Left renal pelvis (tissue), 4 donors: ENCODE measurements around the gene EXPH5. TPM values are rescaled to one million over a fixed set of nuclear protein-coding genes. Genes with fewer than 3 reads are reported as not detected.
A peak's percentile ranks its signal among the peaks of the same experiment; 100 is the strongest.
"Not testable (repeated sequence)": the region's sequence is repeated elsewhere in the genome, so short reads cannot be mapped to it uniquely, and the experiment has no call there.

Experiments
- DNase-seq, 4 donors: peaks; one replicate each; pipeline ENCODE4 v3.0.0-alpha.2; 2013; ENCODE audit warnings: low read depth in 4 of 4, low spot score in 3 of 4
- polyA plus RNA-seq, 4 donors: library from polyadenylated mRNA; unstranded; fragments of 120-200 nt; gene quantifications; one replicate each; pipeline ENCODE4 v1.2.1, GENCODE V29; 2013; ENCODE audit not compliant: insufficient read length in 4 of 4

The EXPH5 gene
- polyA plus RNA-seq, 4 donors, result 0.72 to 5.0 (median 3.8) TPM

DNA sequence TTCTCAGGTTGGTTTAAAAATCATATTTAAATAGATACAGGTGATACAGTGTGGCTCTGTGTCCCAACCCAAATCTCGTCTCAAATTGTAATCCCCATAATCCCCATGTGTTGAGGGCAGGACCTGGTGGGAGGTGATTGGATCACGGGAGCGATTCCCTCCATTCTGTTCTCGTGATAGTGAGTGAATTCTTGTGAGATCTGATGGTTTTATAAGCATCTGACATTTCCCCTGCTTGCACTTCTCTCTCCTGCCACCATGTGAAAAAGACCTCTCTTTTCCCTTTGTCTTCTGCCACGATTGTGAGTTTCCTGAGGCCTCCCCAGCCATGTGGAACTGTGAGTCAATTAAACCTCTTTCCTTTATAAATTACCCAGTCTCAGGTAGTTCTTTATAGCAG is 9.2 kb upstream of the EXPH5 start:
- DNase-seq, result not testable (repeated sequence)

DNA sequence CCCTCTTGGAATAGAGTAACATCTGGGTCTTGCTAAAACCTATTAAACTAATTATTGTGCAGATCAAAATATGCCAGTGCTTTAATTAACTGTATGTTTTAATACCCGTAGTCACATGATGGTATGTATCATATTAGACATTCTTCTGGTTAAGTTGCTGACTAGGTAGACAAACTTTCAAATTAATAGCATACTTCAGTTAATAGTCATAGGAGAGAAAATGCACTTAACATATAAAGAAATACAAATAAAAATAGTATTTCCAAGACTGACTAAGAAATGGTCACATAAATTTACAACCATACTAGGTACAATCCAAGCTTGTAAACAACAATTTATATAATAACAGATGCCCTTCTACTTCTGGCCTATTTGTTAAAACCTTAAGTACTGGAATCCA is 7.6 kb upstream of the EXPH5 start:
- no peak for DNase-seq

DNA sequence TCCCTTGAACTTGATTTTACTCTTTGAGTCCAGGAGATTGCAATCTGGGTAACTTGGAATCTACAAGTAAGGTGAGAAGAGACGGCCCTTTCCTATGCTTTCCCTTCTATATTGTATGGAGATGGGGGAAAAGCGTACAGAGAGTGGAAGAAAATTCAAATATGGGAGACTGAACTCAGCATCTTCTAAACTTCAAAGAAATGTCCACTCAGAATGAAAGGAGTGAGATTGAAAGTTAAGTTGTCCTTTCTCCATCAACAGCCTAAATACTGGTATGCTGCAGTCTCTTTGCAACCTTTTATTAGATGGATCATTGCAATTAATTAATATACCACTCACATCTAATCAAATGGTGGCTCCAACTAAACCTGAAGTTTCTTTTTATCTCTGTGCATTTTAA is 6.4 kb upstream of the EXPH5 start:
- no peak for DNase-seq

GRCh38 chr11:108597736-108598355 is 4.3 kb upstream of the EXPH5 start:
- no peak for DNase-seq

- DNase-seq, result no peak
These were observed 3.1 kb upstream of the EXPH5 start for GRCh38 chr11:108596701-108597100.

DNA sequence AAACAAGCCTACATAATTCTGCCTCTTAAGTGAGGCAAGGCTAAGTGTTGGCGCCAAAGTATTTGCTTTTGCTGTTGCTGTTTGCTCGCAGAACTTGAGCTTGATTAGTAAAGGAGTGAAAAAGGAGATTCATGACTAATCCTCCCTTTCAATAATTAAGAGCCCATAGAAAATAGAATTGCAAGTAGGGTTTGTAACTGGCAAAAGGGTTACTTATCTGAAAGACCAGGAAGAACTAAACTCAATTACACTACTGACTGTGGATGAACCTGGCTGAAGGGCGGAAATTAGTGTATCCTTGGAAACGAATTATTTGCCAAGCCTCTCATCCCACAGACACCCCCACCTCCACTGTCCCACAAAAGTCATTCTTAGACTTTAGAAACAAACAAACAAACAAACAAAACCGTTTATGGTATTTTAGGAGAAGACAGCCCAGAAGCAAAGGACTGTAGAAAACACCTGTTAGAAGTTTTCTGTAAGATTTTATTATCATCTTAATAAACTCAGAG is 411 bp upstream of the EXPH5 start:
- DNase-seq, result no peak

- DNase-seq, result peak in 1 of 4 donors; percentile 24
These were observed 866 bp downstream of the EXPH5 start for GRCh38 chr11:108592591-108593213.

GRCh38 chr11:108591893-108592292 is 1.7 kb downstream of the EXPH5 start:
- DNase-seq, result no peak

DNA sequence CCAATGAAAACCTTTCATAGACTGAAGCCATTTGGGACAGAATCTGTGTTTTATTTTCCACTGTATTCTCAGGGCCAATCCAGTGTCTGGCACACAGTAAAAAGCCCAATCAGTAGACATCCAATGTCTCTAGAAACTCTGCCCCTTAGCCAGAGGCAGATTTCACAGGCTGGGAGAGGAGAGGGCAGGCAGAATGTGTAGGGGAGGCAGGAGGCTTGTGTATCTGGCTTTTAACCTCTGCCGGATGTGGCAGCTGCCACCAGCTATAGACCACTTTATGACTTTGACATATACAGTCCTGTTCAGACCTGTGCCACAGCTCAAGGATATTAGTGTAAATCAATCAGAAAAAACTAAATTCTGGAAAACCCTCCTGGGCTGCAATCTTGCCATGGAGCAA is 4.4 kb downstream of the EXPH5 start:
- no peak for DNase-seq

DNA sequence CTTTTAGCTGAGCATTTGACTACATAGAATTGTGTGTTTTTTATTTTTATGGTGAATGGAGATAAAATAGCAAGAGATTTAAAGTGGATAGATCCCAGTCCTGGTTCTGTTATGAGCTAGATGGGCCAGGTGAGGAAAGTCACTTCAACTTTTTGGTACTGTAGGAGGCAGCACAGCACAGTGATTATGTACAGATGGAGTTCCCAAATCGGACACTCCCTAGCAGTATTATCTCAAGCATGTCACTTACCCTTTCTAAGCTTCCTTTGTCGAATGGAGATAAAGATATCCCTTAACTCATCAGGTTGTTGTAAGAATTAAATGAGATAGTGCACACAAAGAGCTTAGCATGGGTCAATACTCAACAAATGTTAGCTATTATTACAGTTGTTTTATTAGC is 5.3 kb downstream of the EXPH5 start:
- DNase-seq, result no peak

DNA sequence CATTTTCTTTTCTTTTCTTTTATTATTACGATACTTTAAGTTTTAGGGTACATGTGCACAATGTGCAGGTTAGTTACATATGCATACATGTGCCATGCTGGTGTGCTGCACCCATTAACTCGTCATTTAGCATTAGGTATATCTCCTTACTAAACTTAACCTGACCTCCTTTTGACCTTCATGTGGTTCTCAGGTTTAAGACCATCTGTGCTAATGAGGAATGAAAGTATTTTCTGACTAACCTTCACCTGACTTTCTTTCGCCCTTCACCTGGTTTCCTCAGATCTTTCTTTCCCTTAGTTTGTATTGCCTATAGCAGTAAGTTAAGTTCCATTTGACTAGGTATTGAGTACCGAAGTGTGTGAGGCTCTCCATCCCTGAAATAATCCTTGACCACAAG is 6.5 kb downstream of the EXPH5 start:
- DNase-seq, result no peak

DNA sequence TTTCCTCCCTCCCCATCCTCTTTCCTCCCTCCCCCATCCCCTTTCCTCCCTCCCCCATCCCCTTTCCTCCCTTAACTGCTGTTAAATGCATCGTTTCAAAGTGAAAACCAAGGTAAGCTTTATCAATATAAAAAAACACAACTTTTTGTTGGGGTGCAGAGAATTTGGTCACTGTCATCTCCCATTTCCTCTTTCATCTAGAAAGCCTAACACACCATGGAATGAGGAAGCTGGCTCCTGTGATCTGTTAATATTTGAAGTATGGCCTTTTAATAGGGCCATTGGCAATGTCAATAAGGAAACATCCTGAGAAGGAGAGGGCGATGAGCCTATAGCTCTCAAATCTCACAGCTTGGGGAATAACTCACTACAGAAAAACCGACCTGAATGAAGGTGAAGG is 7.0 kb downstream of the EXPH5 start:
- DNase-seq, result no peak

DNA sequence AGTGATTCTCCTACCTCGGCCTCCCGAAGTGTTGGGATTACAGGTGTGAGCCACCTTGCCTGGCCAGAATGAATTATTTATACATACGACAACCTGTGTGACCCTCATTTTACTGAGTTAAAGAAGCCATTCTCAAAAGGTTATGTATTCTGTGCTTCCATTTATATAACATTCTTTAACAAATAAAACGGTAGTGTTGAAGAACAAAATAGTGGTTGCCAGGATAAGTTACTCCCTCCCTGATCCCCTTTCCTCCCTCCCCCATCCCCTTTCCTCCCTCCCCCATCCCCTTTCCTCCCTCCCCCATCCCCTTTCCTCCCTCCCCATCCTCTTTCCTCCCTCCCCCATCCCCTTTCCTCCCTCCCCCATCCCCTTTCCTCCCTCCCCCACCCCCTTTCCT is 7.4 kb downstream of the EXPH5 start:
- not testable (repeated sequence) for DNase-seq

DNA sequence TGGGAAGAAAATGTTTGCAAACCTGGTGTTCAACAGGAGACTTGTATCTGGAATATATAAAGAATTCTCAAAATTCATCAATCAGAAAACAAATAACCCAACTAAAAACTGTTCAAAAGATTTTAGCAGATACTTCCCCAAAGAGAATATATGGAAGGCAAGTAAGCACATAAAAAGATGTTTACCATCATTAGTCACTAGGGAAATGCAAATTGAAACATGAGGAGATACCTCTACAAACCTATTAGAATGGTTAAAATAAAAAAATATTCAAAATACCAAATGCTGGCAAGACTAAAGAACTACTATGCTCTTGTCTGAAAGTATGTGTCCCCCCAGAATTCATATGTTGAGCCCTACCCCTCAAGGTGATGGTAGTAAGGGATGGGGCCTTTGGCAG is 8.6 kb downstream of the EXPH5 start:
- DNase-seq, result no peak

- DNase-seq, result no peak
These were observed 12.9 kb downstream of the EXPH5 start for GRCh38 chr11:108580645-108581044.

DNA sequence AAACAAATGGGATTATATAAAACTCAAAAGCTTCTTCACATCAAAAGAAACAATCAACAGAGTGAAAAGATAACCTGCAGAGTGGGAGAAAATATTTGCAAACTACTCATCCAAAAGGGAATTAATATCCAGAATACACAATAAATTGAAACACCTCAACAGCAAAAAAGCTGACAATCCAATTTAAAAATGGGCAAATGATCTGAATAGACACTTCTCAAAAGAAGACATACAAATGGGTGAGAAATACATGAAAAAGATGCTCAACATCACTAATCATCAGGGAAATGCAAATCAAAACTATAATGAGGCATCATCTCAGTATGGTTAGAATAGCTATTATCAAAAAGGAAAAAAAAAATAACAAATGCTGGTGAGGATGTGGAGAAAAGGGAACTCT is 13.5 kb downstream of the EXPH5 start:
- no peak for DNase-seq

- no peak for DNase-seq
These were observed 17.0 kb downstream of the EXPH5 start for GRCh38 chr11:108576523-108576922.

- DNase-seq, result no peak
These were observed 18.9 kb downstream of the EXPH5 start for GRCh38 chr11:108574675-108575074.

GRCh38 chr11:108571001-108571400 is 22.6 kb downstream of the EXPH5 start:
- DNase-seq, result no peak

GRCh38 chr11:108569896-108570295 is 23.7 kb downstream of the EXPH5 start:
- DNase-seq, result no peak

DNA sequence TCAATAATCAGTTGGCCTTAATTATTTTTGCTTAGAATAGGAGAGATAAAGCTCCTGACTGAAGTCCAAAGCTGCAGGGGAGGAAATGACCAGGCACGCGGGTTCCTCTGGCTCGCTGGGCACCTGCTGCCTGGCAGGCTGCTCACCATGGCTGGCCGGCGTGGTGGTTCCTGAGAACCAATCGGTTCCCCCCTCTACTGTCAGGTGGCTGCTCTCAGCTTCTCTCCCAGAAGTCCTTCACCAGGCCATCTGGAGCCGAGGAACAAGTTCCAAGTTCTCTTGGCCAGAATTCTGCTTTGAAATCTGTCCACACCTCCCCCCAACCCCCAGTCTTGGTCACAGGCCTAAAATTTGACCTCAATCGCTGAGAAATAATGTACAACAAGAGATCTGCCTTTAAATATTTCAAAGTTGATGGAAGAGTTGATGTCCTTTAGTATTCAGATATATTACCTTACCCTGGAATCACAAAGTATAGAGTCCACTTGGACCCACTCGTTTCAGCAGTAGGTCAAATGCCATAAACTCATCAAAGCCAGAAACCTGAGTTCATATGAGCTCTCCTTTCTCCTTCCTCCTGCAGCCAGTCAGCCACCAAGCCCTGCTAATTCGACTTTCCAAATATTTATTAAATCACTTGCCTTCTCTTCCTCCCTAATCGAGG is 25.2 kb downstream of the EXPH5 start:
- DNase-seq, result no peak

- DNase-seq, result no peak
These were observed 27.9 kb downstream of the EXPH5 start for GRCh38 chr11:108565653-108566052.
